ENCODE measurements around the gene CCM2L.

CCM2L gene

GRCh38 chr20:32045999-32046398 is 35.8 kb downstream of the CCM2L start:
- no peak overlapping the region for H3K4me3 ChIP-seq (ENCODE audit: low read length)
- no peak for DNase-seq (ENCODE audit: low read depth)
- TF ChIP-seq CTCF (IDR thresholded peaks at IDR 0.05; ENCODE audit: insufficient read depth, low read depth, low read length, missing control alignments): no peak

GRCh38 chr20:32050324-32050841 is 40.1 kb downstream of the CCM2L start:
- no peak overlapping the region for H3K4me3 ChIP-seq (ENCODE audit: low read length)
- DNase-seq (ENCODE audit: low read depth): no peak
- TF ChIP-seq CTCF (IDR thresholded peaks at IDR 0.05; ENCODE audit: insufficient read depth, low read depth, low read length, missing control alignments): no peak

GRCh38 chr20:32050851-32051556 is 40.8 kb downstream of the CCM2L start:
- TF ChIP-seq CTCF (IDR thresholded peaks at IDR 0.05; ENCODE audit: insufficient read depth, low read depth, low read length, missing control alignments): no peak
- no peak for DNase-seq (ENCODE audit: low read depth)
- no peak overlapping the region for H3K4me3 ChIP-seq (ENCODE audit: low read length)

GRCh38 chr20:32051720-32052089 is 41.5 kb downstream of the CCM2L start:
- TF ChIP-seq CTCF (IDR thresholded peaks at IDR 0.05; ENCODE audit: insufficient read depth, low read depth, low read length, missing control alignments): no peak
- DNase-seq (ENCODE audit: low read depth): no peak
- no peak overlapping the region for H3K4me3 ChIP-seq (ENCODE audit: low read length)

GRCh38 chr20:32052090-32052777 is 42.0 kb downstream of the CCM2L start, which contains the start of gene HCK:
Gene HCK (plus strand): TSS chr20:32052242.
- no peak within 1 kb of the TSS for H3K4me3 ChIP-seq (ENCODE audit: low read length)
- no peak for DNase-seq (ENCODE audit: low read depth)
- TF ChIP-seq CTCF (IDR thresholded peaks at IDR 0.05; ENCODE audit: insufficient read depth, low read depth, low read length, missing control alignments): no peak

GRCh38 chr20:32052778-32053362 is 42.6 kb downstream of the CCM2L start:
- no peak overlapping the region for H3K4me3 ChIP-seq (ENCODE audit: low read length)
- DNase-seq (ENCODE audit: low read depth): no peak
- TF ChIP-seq CTCF (IDR thresholded peaks at IDR 0.05; ENCODE audit: insufficient read depth, low read depth, low read length, missing control alignments): no peak

Measured in epithelial cell of esophagus (primary cell).